Central memory CD8-positive, alpha-beta T cell (primary cell): ENCODE measurements around the gene LRRC66.

Experiments used
- ATAC-seq: fragments of 150-1000 bp; cut with Tn5 transposase; replicated peaks from 2 replicates; pipeline ENCODE4 v1.10.0; 2022; ENCODE audit warnings: mild to moderate bottlenecking, moderate FRiP score, moderate number of reproducible peaks; ENCODE audit not compliant: poor library complexity, severe bottlenecking; ENCODE audit errors: extremely low read depth
- DNase-seq, 2 donors: peaks; one replicate each; pipeline ENCODE4 v3.0.0; 2021; ENCODE audit warnings: low spot score in 2 of 2
- H3K27ac Mint-ChIP-seq: one replicate; pipeline ENCODE4 v1.8.0; 2022; ENCODE audit warnings: low read depth, mild to moderate bottlenecking, moderate library complexity, mixed read lengths
- H3K27me3 Mint-ChIP-seq: one replicate; pipeline ENCODE4 v1.8.0; 2022; ENCODE audit warnings: mixed read lengths
- H3K36me3 Mint-ChIP-seq: one replicate; pipeline ENCODE4 v1.8.0; 2022; ENCODE audit warnings: mild to moderate bottlenecking, moderate library complexity, mixed read lengths; ENCODE audit not compliant: insufficient read depth
- H3K4me1 Mint-ChIP-seq: one replicate; pipeline ENCODE4 v1.8.0; 2022; ENCODE audit warnings: mixed read lengths
- H3K4me3 Mint-ChIP-seq: one replicate; pipeline ENCODE4 v1.8.0; 2022; ENCODE audit warnings: mild to moderate bottlenecking, moderate library complexity, mixed read lengths
- H3K9me3 Mint-ChIP-seq: one replicate; pipeline ENCODE4 v1.8.0; 2022; ENCODE audit warnings: mixed read lengths

Gene LRRC66

GRCh38 chr4:52005604-52006273 lies 14.4 kb downstream of the LRRC66 start:
- no peak overlapping the region for H3K4me3 Mint-ChIP-seq
- no peaks in the 10 kb centered on the region for H3K9me3 Mint-ChIP-seq
- H3K36me3 Mint-ChIP-seq: no peaks in the 10 kb centered on the region
- no peak overlapping the region for H3K27ac Mint-ChIP-seq
- no peaks in the 10 kb centered on the region for H3K27me3 Mint-ChIP-seq
- no peak for DNase-seq
- ATAC-seq: no peak
- no peaks in the 10 kb centered on the region for H3K4me1 Mint-ChIP-seq

DNA sequence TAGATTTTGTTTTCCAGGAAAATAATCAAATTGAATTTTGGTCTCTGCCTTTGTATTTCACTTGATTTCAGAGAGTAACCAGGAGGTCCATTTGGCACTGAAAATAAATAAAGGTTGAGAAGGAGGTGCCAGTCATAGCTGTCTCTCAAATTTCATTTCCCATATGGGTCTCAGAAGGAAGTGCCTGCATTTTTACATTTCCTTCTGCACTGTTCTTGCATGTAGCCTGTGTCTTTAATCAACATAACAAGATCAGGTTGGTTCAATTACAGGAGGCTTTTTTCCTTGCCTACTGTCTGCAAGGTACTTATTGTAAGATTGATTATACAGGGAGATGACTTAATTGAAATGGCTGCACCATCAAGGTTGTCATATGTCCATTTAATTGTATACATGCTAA lies 15.7 kb downstream of the LRRC66 start:
- Mint-ChIP-seq H3K4me3 (no peak overlapping the region), H3K27me3 (no peaks in the 10 kb centered on the region), H3K27ac (no peak overlapping the region), H3K36me3 (no peaks in the 10 kb centered on the region), H3K9me3 (no peaks in the 10 kb centered on the region), H3K4me1 (no peaks in the 10 kb centered on the region)
- DNase-seq (no peak), ATAC-seq (no peak)

DNA sequence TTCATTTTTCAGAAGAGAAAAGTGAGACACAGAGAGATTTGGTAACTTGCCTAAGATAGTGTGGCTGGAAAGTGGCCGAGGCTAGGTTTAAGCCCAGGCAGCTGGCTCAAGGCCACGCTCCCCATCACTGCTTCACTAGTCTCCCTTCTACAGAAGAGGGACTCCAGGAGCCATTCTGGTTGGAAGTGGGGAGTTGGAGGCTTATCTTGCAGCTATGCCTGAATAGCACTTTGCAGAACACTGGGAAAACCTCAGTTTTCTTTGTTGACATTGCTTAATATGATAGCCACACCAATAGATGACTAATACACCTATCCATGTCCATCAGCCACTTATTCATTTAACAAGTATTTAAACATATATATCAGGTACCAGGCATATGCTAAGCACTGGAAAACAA lies 18.5 kb downstream of the LRRC66 start:
- H3K36me3 Mint-ChIP-seq: peaks cover 2% of the 10 kb centered on the region
- H3K27ac Mint-ChIP-seq: no peak overlapping the region

DNA sequence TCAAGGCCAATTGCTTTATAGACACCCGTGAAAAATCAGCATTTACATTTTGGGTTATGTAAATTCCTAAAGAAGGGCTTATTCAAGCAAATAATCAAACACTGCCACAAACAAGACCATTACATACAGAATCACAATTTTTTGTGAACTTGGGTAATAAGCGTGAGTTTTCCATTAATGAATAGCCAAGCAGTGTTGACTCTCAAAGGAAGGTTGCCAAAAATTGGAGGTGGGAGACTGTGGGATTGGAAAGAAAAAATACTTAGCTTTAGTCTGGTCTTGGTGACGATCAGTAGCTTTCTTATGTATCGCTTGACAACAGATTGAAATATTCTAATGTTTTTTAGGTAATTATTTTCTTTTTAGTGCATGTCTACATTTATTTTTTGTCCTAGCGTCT lies 20.9 kb downstream of the LRRC66 start:
- Mint-ChIP-seq H3K27ac (no peak overlapping the region), H3K4me1 (no peaks in the 10 kb centered on the region), H3K36me3 (peaks cover 2% of the 10 kb centered on the region), H3K27me3 (no peaks in the 10 kb centered on the region), H3K4me3 (no peak overlapping the region), H3K9me3 (no peaks in the 10 kb centered on the region)
- no peak for ATAC-seq
- no peak for DNase-seq

More for the DNA sequence above, 18.5 kb downstream of the LRRC66 start:
- Mint-ChIP-seq H3K4me1 (no peaks in the 10 kb centered on the region), H3K4me3 (no peak overlapping the region), H3K9me3 (no peaks in the 10 kb centered on the region), H3K27me3 (no peaks in the 10 kb centered on the region)
- ATAC-seq (no peak), DNase-seq (no peak)

GRCh38 chr4:51998837-51999236 lies 21.3 kb downstream of the LRRC66 start:
- no peak for DNase-seq
- no peak for ATAC-seq
- Mint-ChIP-seq H3K36me3 (peaks cover 2% of the 10 kb centered on the region), H3K4me3 (no peak overlapping the region), H3K9me3 (no peaks in the 10 kb centered on the region), H3K4me1 (no peaks in the 10 kb centered on the region), H3K27me3 (no peaks in the 10 kb centered on the region), H3K27ac (no peak overlapping the region)

DNA sequence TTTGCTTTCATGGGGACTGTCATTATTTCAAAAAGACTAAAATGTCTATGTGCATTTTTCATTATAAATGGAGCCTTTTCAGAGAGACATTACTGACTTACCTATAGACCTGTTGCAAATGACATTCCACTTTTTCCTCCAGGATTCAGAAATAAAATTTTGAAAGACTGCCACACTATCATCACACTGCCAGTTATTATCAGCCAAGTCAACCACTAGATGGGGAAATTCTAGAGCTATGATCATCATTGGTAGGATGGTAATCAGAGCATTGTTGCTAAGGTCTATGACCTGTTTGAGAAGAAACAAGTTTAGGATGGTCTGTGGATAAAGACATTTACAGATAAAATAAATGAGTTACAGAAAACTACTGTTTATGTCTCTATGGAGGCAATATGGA lies 22.5 kb downstream of the LRRC66 start:
- Mint-ChIP-seq H3K27me3 (peaks cover 1% of the 10 kb centered on the region), H3K36me3 (peaks cover 2% of the 10 kb centered on the region)
- no peak for ATAC-seq

GRCh38 chr4:51995647-51996220 lies 24.4 kb downstream of the LRRC66 start:
- H3K4me3 Mint-ChIP-seq: no peak overlapping the region
- no peak overlapping the region for H3K27ac Mint-ChIP-seq
- no peaks in the 10 kb centered on the region for H3K4me1 Mint-ChIP-seq
- DNase-seq (no peak), ATAC-seq (no peak)
- H3K36me3 Mint-ChIP-seq: peaks cover 2% of the 10 kb centered on the region
- H3K9me3 Mint-ChIP-seq: peaks cover 9% of the 10 kb centered on the region
- peaks cover 21% of the 10 kb centered on the region for H3K27me3 Mint-ChIP-seq

More for the DNA sequence above, 22.5 kb downstream of the LRRC66 start:
- no peaks in the 10 kb centered on the region for H3K4me1 Mint-ChIP-seq
- no peak overlapping the region for H3K4me3 Mint-ChIP-seq
- no peak overlapping the region for H3K27ac Mint-ChIP-seq
- no peak for DNase-seq
- no peaks in the 10 kb centered on the region for H3K9me3 Mint-ChIP-seq

GRCh38 chr4:51965862-51966261 lies 54.3 kb downstream of the LRRC66 start:
- Mint-ChIP-seq H3K27ac (no peak overlapping the region), H3K36me3 (no peaks in the 10 kb centered on the region), H3K9me3 (no peaks in the 10 kb centered on the region), H3K4me1 (no peaks in the 10 kb centered on the region), H3K27me3 (peaks cover 13% of the 10 kb centered on the region), H3K4me3 (no peak overlapping the region)
- ATAC-seq (no peak), DNase-seq (no peak)

GRCh38 chr4:51963841-51964517 lies 56.2 kb downstream of the LRRC66 start:
- H3K4me1 Mint-ChIP-seq: no peaks in the 10 kb centered on the region
- H3K36me3 Mint-ChIP-seq: no peaks in the 10 kb centered on the region
- no peak overlapping the region for H3K27ac Mint-ChIP-seq
- no peak overlapping the region for H3K4me3 Mint-ChIP-seq
- DNase-seq (no peak), ATAC-seq (no peak)
- H3K9me3 Mint-ChIP-seq: no peaks in the 10 kb centered on the region
- peaks cover 31% of the 10 kb centered on the region for H3K27me3 Mint-ChIP-seq

DNA sequence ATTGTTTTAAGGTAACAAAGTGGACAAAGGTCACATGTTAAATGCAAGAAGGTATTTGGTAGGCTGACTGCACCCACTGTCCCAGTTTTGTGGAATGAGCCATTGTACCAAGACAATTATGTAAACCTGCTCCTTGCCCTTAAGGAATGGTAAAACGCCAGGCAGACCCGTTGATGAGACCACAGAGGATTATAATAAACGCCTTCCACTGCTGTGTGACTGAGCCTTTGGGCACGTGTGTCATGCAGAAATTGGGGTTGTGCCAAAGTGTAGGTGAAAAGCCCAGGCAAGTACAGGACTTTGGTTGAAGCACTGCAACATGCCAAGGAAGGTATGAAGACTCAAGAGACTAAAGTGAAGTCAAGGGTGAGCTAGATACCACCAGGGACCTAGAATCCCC lies 59.7 kb downstream of the LRRC66 start:
- Mint-ChIP-seq H3K4me3 (no peak overlapping the region), H3K27ac (no peak overlapping the region), H3K27me3 (peaks cover 29% of the 10 kb centered on the region), H3K9me3 (peaks cover 7% of the 10 kb centered on the region), H3K36me3 (no peaks in the 10 kb centered on the region), H3K4me1 (no peaks in the 10 kb centered on the region)
- ATAC-seq (no peak), DNase-seq (no peak)

DNA sequence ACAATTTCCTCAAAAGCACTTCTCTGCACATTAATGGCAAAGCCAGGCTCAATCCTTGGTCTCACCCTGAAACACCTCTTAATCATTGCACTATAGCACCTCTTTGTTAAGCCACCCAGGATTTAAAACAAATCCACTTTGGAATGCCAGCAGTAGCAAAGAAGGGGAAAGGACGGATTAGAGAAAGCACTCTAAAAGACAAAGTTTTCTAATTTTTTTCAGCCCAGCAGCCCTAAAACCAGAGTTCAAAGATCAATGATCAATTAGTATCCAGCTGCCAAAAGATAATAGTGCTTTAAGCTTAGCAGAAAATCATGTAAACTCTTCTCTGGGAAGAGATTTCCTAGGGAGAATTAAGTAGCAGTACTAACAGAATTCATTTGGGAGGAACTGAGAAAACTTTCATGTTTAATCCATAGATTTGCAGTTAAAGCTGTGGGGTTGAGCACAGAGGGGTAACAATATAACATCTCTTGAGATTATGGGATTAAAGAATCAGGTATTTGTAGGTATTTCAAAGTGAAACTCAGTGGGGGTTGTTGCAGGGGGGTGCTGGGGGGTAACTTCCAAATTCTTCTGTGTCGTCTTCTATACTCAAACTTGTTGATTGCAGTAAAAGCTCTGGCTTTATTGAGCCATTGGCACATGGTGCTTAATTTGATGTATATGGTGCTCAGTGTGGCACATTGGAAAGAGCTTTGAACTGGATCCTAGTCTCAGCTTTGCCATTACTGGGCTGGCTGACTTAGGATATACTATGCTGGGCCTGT lies 61.8 kb downstream of the LRRC66 start:
- H3K9me3 Mint-ChIP-seq: peaks cover 12% of the 10 kb centered on the region
- no peak for DNase-seq
- H3K4me1 Mint-ChIP-seq: no peaks in the 10 kb centered on the region
- no peaks in the 10 kb centered on the region for H3K36me3 Mint-ChIP-seq
- H3K27me3 Mint-ChIP-seq: peaks cover 42% of the 10 kb centered on the region
- no peak for ATAC-seq
- no peak overlapping the region for H3K4me3 Mint-ChIP-seq
- no peak overlapping the region for H3K27ac Mint-ChIP-seq
